DND-41 (cell line): ENCODE measurements around the gene FREY1.

Source experiments
- ATAC-seq: fragments of 200-7000 bp; cut with Tn5 transposase; 3 replicates; pipeline ENCODE4 v1.9.1; 2021; ENCODE audit warnings: low read depth; ENCODE audit not compliant: insufficient read depth
- DNase-seq: peaks from one replicate; pipeline ENCODE4 v3.0.0-alpha.2; 2020
- H2AFZ ChIP-seq: 2 replicates; pipeline ENCODE4 v1.6.0; 2012; ENCODE audit warnings: low read depth, low read length
- H3K27ac ChIP-seq: 2 replicates; pipeline ENCODE4 v1.5.1; 2012; ENCODE audit warnings: low read length, inconsistent platforms
- H3K27me3 ChIP-seq: fragments of 200-600 bp; sonication (generic); 2 replicates; pipeline ENCODE4 v1.6.0; 2012; ENCODE audit warnings: low read length, mild to moderate bottlenecking, inconsistent platforms; ENCODE audit not compliant: insufficient read depth, poor library complexity
- H3K36me3 ChIP-seq: 2 replicates; pipeline ENCODE4 v1.5.1; 2012; ENCODE audit warnings: low read length, inconsistent platforms; ENCODE audit not compliant: insufficient read depth
- H3K4me1 ChIP-seq: 2 replicates; pipeline ENCODE4 v1.5.1; 2012; ENCODE audit warnings: mild to moderate bottlenecking, low read length; ENCODE audit not compliant: insufficient read depth
- H3K4me2 ChIP-seq: 2 replicates; pipeline ENCODE4 v1.6.0; 2012; ENCODE audit warnings: mild to moderate bottlenecking, moderate library complexity, low read length, inconsistent platforms; ENCODE audit not compliant: insufficient read depth
- H3K4me3 ChIP-seq, 2 experiments: fragments of 200-600 bp in 1 of 2; shearing (Covaris generic) in 1 of 2; 2 replicates each; pipeline ENCODE4 v1.5.1; 2012 to 2016; ENCODE audit warnings: inconsistent platforms in 2 of 2, low read length in 2 of 2, mild to moderate bottlenecking in 2 of 2, low read depth in 1 of 2, moderate library complexity in 1 of 2
- H3K79me2 ChIP-seq: 2 replicates; pipeline ENCODE4 v1.6.0; 2012; ENCODE audit warnings: low read length, inconsistent platforms; ENCODE audit not compliant: insufficient read depth
- H3K9ac ChIP-seq: 2 replicates; pipeline ENCODE4 v1.6.0; 2012; ENCODE audit warnings: low read depth, mild to moderate bottlenecking, inconsistent platforms, low read length, moderate library complexity
- H3K9me3 ChIP-seq: 2 replicates; pipeline ENCODE4 v1.5.1; 2012; ENCODE audit warnings: low read length, moderate library complexity, mild to moderate bottlenecking, inconsistent platforms; ENCODE audit not compliant: insufficient read depth, severe bottlenecking
- H4K20me1 ChIP-seq: 2 replicates; pipeline ENCODE4 v1.6.0; 2012; ENCODE audit warnings: low read length; ENCODE audit not compliant: insufficient read depth
- CTCF ChIP-seq: IDR thresholded peaks from 2 replicates; pipeline ENCODE4 v1.5.1; 2012; ENCODE audit warnings: borderline replicate concordance, low read length, moderate library complexity, mild to moderate bottlenecking; ENCODE audit not compliant: poor library complexity, severe bottlenecking; ENCODE audit errors: extremely low read depth
- EZH2 ChIP-seq: IDR thresholded peaks from 3 replicates; pipeline ENCODE4 v1.6.1; 2012; ENCODE audit warnings: borderline replicate concordance, low read depth, mild to moderate bottlenecking, moderate library complexity, low read length, inconsistent platforms; ENCODE audit not compliant: severe bottlenecking

FREY1 gene

GRCh38 chr11:45870706-45871105 lies 36.4 kb downstream of the FREY1 start:
- Histone ChIP-seq H3K27me3 (no peaks in the 10 kb centered on the region), H4K20me1 (peaks cover 8% of the 10 kb centered on the region; the same call in 1 of the 2 replicates), H3K9me3 (no peaks in the 10 kb centered on the region), H3K4me1 (no peaks in the 10 kb centered on the region), H3K4me3 (no peak overlapping the region), H2AFZ (no peak overlapping the region), H3K79me2 (no peaks in the 10 kb centered on the region), H3K4me2 (no peak overlapping the region), H3K36me3 (peaks cover 72% of the 10 kb centered on the region), H3K9ac (no peak overlapping the region), H3K27ac (no peak overlapping the region)
- ATAC-seq (no peak), DNase-seq (no peak)
- TF ChIP-seq CTCF (no peak), EZH2 (no peak)

GRCh38 chr11:45869551-45869950 lies 37.5 kb downstream of the FREY1 start:
- Histone ChIP-seq H3K27ac (no peak overlapping the region), H3K36me3 (peaks cover 76% of the 10 kb centered on the region), H3K79me2 (no peaks in the 10 kb centered on the region), H4K20me1 (peaks cover 8% of the 10 kb centered on the region; the same call in 1 of the 2 replicates), H3K4me1 (no peaks in the 10 kb centered on the region), H3K27me3 (no peaks in the 10 kb centered on the region), H2AFZ (no peak overlapping the region), H3K4me2 (no peak overlapping the region), H3K9me3 (no peaks in the 10 kb centered on the region), H3K9ac (no peak overlapping the region), H3K4me3 (no peak overlapping the region)
- DNase-seq (no peak), ATAC-seq (no peak)
- TF ChIP-seq CTCF, result no peak
- TF ChIP-seq EZH2, result no peak

- ATAC-seq, result no peak
These were observed 43.0 kb downstream of the FREY1 start for GRCh38 chr11:45864041-45864440.

More at GRCh38 chr11:45864041-45864440, 43.0 kb downstream of the FREY1 start:
- no peaks in the 10 kb centered on the region for H3K79me2 ChIP-seq
- no peaks in the 10 kb centered on the region for H4K20me1 ChIP-seq
- H3K9me3 ChIP-seq, result no peaks in the 10 kb centered on the region
- TF ChIP-seq CTCF, result no peak
- TF ChIP-seq EZH2, result no peak
- no peak overlapping the region for H3K9ac ChIP-seq
- no peak overlapping the region for H3K4me2 ChIP-seq
- H3K27ac ChIP-seq, result no peak overlapping the region
- DNase-seq, result no peak
- no peak overlapping the region for H3K4me3 ChIP-seq
- no peaks in the 10 kb centered on the region for H3K4me1 ChIP-seq
- peaks cover 82% of the 10 kb centered on the region for H3K36me3 ChIP-seq
- H2AFZ ChIP-seq, result no peak overlapping the region
- no peaks in the 10 kb centered on the region for H3K27me3 ChIP-seq
